Mesenchymal stem cell (in vitro differentiated cells and primary cell): ENCODE results near the gene CAPN15.

Experiments used
- DNase-seq: peaks from one replicate; pipeline ENCODE4 v3.0.0-alpha.2; 2013
- H2AFZ ChIP-seq: one replicate; pipeline ENCODE4 v1.6.1; 2013; ENCODE audit warnings: low read depth, mild to moderate bottlenecking, control low read depth, inconsistent platforms, low read length, moderate library complexity
- H2AK5ac ChIP-seq: 2 replicates; pipeline ENCODE4 v1.6.1; 2013; ENCODE audit warnings: low read length, moderate library complexity, mild to moderate bottlenecking, inconsistent platforms; ENCODE audit not compliant: severe bottlenecking
- H2BK120ac ChIP-seq: one replicate; pipeline ENCODE4 v1.6.1; 2013; ENCODE audit warnings: low read depth, mild to moderate bottlenecking, inconsistent platforms, low read length, moderate library complexity
- H2BK12ac ChIP-seq, 2 experiments: one replicate each; pipeline ENCODE4 v1.6.1; 2013; ENCODE audit warnings: inconsistent platforms in 2 of 2, low read length in 2 of 2, mild to moderate bottlenecking in 2 of 2, moderate library complexity in 2 of 2, control low read depth in 1 of 2
- H2BK15ac ChIP-seq: one replicate; pipeline ENCODE4 v1.6.1; 2013; ENCODE audit warnings: mild to moderate bottlenecking, low read depth, inconsistent platforms; ENCODE audit not compliant: poor library complexity, severe bottlenecking
- H2BK5ac ChIP-seq: 2 replicates; pipeline ENCODE4 v1.6.1; 2013; ENCODE audit warnings: low read depth, mild to moderate bottlenecking, low read length, control low read depth, inconsistent platforms; ENCODE audit not compliant: poor library complexity, severe bottlenecking
- H3K14ac ChIP-seq, 2 experiments: one replicate each; pipeline ENCODE4 v1.6.1; 2013; ENCODE audit warnings: inconsistent platforms in 2 of 2, low read length in 2 of 2, control low read depth in 1 of 2, mild to moderate bottlenecking in 1 of 2, moderate library complexity in 1 of 2
- H3K18ac ChIP-seq, 2 experiments: one replicate each; pipeline ENCODE4 v1.6.1; 2013; ENCODE audit warnings: inconsistent platforms in 2 of 2, low read length in 2 of 2, control low read depth in 1 of 2, low read depth in 1 of 2, mild to moderate bottlenecking in 1 of 2
- H3K23ac ChIP-seq, 2 experiments: one replicate each; pipeline ENCODE4 v1.6.1; 2013; ENCODE audit warnings: inconsistent platforms in 2 of 2, low read length in 2 of 2, mild to moderate bottlenecking in 2 of 2, moderate library complexity in 2 of 2, control low read depth in 1 of 2
- H3K27ac ChIP-seq: 2 replicates; pipeline ENCODE4 v1.5.1; 2013; ENCODE audit warnings: mild to moderate bottlenecking, moderate library complexity, low read length, control low read depth, inconsistent platforms; ENCODE audit not compliant: poor library complexity, severe bottlenecking
- H3K27me3 ChIP-seq, 2 experiments: 2 replicates each; pipeline versions ENCODE4 v1.6.1 to v1.7.0; 2013; ENCODE audit warnings: low read length in 2 of 2, mild to moderate bottlenecking in 2 of 2, moderate library complexity in 2 of 2, control low read depth in 1 of 2, inconsistent platforms in 1 of 2; ENCODE audit not compliant: control insufficient read depth in 1 of 2, insufficient read depth in 1 of 2
- H3K36me3 ChIP-seq, 2 experiments: 2 replicates each; pipeline versions ENCODE4 v1.6.1 to v1.7.0; 2013; ENCODE audit warnings: low read length in 2 of 2, control low read depth in 1 of 2, inconsistent platforms in 1 of 2, low read depth in 1 of 2, mild to moderate bottlenecking in 1 of 2; ENCODE audit not compliant: insufficient read depth in 2 of 2, control insufficient read depth in 1 of 2
- H3K4ac ChIP-seq, 2 experiments: one replicate each; pipeline ENCODE4 v1.6.1; 2013; ENCODE audit warnings: inconsistent platforms in 2 of 2, low read length in 2 of 2, mild to moderate bottlenecking in 2 of 2, moderate library complexity in 2 of 2, control low read depth in 1 of 2, low read depth in 1 of 2
- H3K4me1 ChIP-seq: 2 replicates; pipeline ENCODE4 v1.6.1; 2013; ENCODE audit warnings: low read depth, low read length, control low read depth; ENCODE audit not compliant: control insufficient read depth, insufficient read depth
- H3K4me2 ChIP-seq: 2 replicates; pipeline ENCODE4 v1.6.1; 2013; ENCODE audit warnings: low read length, mild to moderate bottlenecking, inconsistent platforms; ENCODE audit not compliant: poor library complexity, severe bottlenecking
- H3K4me3 ChIP-seq, 2 experiments: 2 replicates each; pipeline versions ENCODE4 v1.5.1 to v1.7.0; 2013; ENCODE audit warnings: low read length in 2 of 2, mild to moderate bottlenecking in 2 of 2, control low read depth in 1 of 2, low read depth in 1 of 2; ENCODE audit not compliant: insufficient read depth in 1 of 2
- H3K79me1 ChIP-seq: replicated peaks from 2 replicates; pipeline ENCODE4 v1.6.1; 2013; ENCODE audit warnings: mild to moderate bottlenecking, control low read depth, low read length, inconsistent platforms; ENCODE audit not compliant: poor library complexity, severe bottlenecking
- H3K9ac ChIP-seq: 2 replicates; pipeline ENCODE4 v1.7.0; 2013; ENCODE audit warnings: mild to moderate bottlenecking, low read length, moderate library complexity
- H3K9me3 ChIP-seq: 2 replicates; pipeline ENCODE4 v1.7.0; 2013; ENCODE audit warnings: mild to moderate bottlenecking, low read length; ENCODE audit not compliant: control insufficient read depth
- H4K8ac ChIP-seq: one replicate; pipeline ENCODE4 v1.6.1; 2013; ENCODE audit warnings: inconsistent platforms, mild to moderate bottlenecking, low read length, moderate library complexity
- H4K91ac ChIP-seq: one replicate; pipeline ENCODE4 v1.6.1; 2013; ENCODE audit warnings: mild to moderate bottlenecking, low read length, inconsistent platforms
- WGBS: methylation state at CpG from one replicate; pipeline ENCODE4 v1.1.7; 2013; ENCODE audit warnings: mixed read lengths; 5-methylcytosine and 5-hydroxymethylcytosine counted together

The CAPN15 gene

GRCh38 chr16:507996-508395 lies 19.5 kb upstream of the CAPN15 start:
- no peak overlapping the region for H4K8ac ChIP-seq
- no peak overlapping the region for H3K4me2 ChIP-seq
- H4K91ac ChIP-seq, result no peak overlapping the region
- no peak overlapping the region for H2BK15ac ChIP-seq
- no peak overlapping the region for H3K4me3 ChIP-seq
- H2AK5ac ChIP-seq, result no peak overlapping the region
- H3K79me1 ChIP-seq, result no peaks in the 10 kb centered on the region
- peaks cover 11 to 52% of the 10 kb centered on the region in 2 experiments for H3K36me3 ChIP-seq
- H3K27me3 ChIP-seq, result no peaks in the 10 kb centered on the region
- no peak overlapping the region for H3K14ac ChIP-seq
- H3K4ac ChIP-seq, result no peak overlapping the region
- H3K9ac ChIP-seq, result no peak overlapping the region
- H3K9me3 ChIP-seq, result no peaks in the 10 kb centered on the region
- no peak overlapping the region for H2BK5ac ChIP-seq
- H3K18ac ChIP-seq, result no peak overlapping the region
- no peak overlapping the region for H2BK120ac ChIP-seq
- H3K4me1 ChIP-seq, result peaks cover 4% of the 10 kb centered on the region
- H2AFZ ChIP-seq, result no peak overlapping the region
- no peak overlapping the region for H3K27ac ChIP-seq
- DNase-seq, result no peak
- WGBS, result 88% methylated on average over 5 of the region's 6 CpGs
- H2BK12ac ChIP-seq, result no peak overlapping the region
- H3K23ac ChIP-seq, result no peak overlapping the region

DNA sequence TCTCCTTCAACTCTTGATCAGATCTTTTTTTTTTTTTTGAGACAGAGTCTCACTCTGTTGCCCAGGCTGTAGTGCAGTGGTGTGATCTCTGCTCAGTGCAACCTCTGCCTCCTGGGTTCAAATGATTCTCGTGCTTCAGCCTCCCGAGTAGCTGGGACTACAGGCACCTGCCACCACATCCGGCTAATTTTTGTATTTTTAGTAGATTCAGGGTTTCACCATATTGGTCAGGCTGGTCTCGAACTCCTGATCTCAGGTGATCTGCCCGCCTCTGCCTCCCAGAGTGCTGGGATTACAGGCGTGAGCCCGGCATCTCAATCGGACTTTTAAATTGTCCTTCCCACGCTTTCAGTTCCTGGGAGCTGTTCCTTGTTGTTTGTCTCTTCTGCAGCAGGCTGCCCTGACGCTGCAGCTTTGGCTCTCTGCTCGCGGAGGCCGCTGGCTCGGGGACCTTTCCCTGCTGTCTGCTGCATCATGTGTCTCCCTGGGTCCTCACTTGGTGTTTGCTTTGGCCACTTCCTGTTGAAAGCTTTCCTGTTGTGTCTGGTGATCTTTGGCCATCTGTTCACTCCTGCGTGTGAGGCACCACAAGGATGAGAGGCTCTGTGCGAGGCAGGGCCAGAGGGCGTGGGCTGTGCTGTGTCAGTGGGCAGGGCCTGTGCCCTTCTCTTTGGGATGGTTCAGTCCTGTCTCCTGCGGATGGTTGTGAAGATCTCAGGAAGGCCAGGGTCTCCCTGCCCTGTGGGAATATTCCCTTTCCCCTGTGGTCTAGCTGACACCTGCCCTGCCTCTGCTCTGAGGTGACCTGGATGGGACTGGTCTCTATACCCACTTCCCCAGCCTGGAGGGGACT lies 18.4 kb upstream of the CAPN15 start:
- Histone ChIP-seq H4K91ac (peak overlapping the region; percentile 8), H3K27me3 (no peaks in the 10 kb centered on the region), H3K18ac (no peak overlapping the region), H2AK5ac (no peak overlapping the region), H3K4me3 (no peak overlapping the region), H2AFZ (no peak overlapping the region), H3K79me1 (peaks cover 4% of the 10 kb centered on the region), H3K23ac (no peak overlapping the region), H3K4me2 (no peak overlapping the region), H3K36me3 (peaks cover 11 to 53% of the 10 kb centered on the region in 2 experiments), H2BK5ac (no peak overlapping the region), H2BK15ac (no peak overlapping the region), H3K9me3 (no peaks in the 10 kb centered on the region), H2BK120ac (no peak overlapping the region), H4K8ac (peak overlapping the region; percentile 16), H3K9ac (no peak overlapping the region), H2BK12ac (no peak overlapping the region), H3K4ac (peak overlapping the region in 1 of 2 experiments; percentile 37), H3K14ac (no peak overlapping the region), H3K27ac (no peak overlapping the region), H3K4me1 (peaks cover 8% of the 10 kb centered on the region)
- peak; percentile 85 for DNase-seq
- WGBS, result 81% methylated on average over 18 of the region's 18 CpGs

DNA sequence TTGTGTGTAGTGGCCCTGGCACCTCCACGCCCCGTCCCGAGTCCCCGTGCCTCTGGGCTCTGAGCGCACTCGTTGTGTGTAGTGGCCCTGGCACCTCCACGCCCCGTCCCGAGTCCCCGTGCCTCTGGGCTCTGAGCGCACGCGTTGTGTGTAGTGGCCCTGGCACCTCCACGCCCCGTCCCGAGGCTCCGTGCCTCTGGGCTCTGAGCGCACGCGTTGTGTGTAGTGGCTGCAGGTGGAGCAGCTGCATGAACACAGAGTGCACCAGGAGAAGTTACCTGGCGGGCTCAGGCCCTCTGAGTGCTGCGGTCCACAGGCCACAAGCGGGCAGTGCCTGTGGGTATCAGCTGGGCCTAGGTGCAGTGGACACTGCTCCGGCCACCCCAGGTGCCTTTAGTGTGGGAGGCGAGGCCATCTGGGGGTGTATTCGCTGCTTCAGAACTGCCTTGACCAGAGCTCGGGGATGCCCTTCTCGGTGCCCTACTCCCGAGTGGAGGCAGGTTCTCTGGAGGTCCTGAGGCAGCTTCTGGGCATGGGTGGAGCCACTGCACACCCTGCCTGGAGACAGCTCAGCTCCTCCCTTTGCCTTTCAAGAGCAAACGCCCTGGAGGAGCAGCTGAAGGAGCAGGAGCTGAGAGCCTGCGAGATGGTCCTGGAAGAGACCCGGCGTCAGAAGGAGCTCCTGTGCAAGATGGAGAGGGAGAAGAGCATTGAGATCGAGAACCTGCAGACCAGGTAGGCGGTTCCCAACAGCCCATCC lies 17.3 kb upstream of the CAPN15 start:
- H3K18ac ChIP-seq, result no peak overlapping the region
- no peaks in the 10 kb centered on the region for H3K27me3 ChIP-seq
- H3K23ac ChIP-seq, result no peak overlapping the region
- no peak overlapping the region for H2BK5ac ChIP-seq
- H2BK12ac ChIP-seq, result no peak overlapping the region
- H3K27ac ChIP-seq, result no peak overlapping the region
- H2AFZ ChIP-seq, result no peak overlapping the region
- no peak for DNase-seq
- no peak overlapping the region for H4K8ac ChIP-seq
- no peak overlapping the region for H4K91ac ChIP-seq
- no peak overlapping the region for H2AK5ac ChIP-seq
- no peaks in the 10 kb centered on the region for H3K9me3 ChIP-seq
- no peak overlapping the region for H2BK120ac ChIP-seq
- H2BK15ac ChIP-seq, result no peak overlapping the region
- H3K14ac ChIP-seq, result no peak overlapping the region
- H3K9ac ChIP-seq, result no peak overlapping the region
- peaks cover 6% of the 10 kb centered on the region for H3K79me1 ChIP-seq
- no peak overlapping the region for H3K4me2 ChIP-seq
- 97% methylated on average over 35 of the region's 35 CpGs for WGBS
- peaks cover 12 to 57% of the 10 kb centered on the region in 2 experiments for H3K36me3 ChIP-seq
- no peak overlapping the region for H3K4ac ChIP-seq
- peaks cover 11% of the 10 kb centered on the region for H3K4me1 ChIP-seq
- no peak overlapping the region for H3K4me3 ChIP-seq

GRCh38 chr16:512802-513201 lies 14.7 kb upstream of the CAPN15 start:
- WGBS, result 98% methylated on average over 5 of the region's 6 CpGs
- Histone ChIP-seq H3K79me1 (peaks cover 6% of the 10 kb centered on the region), H3K36me3 (peaks cover 22 to 56% of the 10 kb centered on the region in 2 experiments), H3K18ac (no peak overlapping the region), H3K9me3 (no peaks in the 10 kb centered on the region), H3K4me2 (no peak overlapping the region), H3K27me3 (no peaks in the 10 kb centered on the region), H3K4me1 (peaks cover 11% of the 10 kb centered on the region), H3K4ac (no peak overlapping the region), H2BK5ac (no peak overlapping the region), H2BK120ac (no peak overlapping the region), H2AK5ac (no peak overlapping the region), H2AFZ (no peak overlapping the region), H3K14ac (no peak overlapping the region), H2BK12ac (no peak overlapping the region), H3K9ac (no peak overlapping the region), H3K23ac (no peak overlapping the region), H4K91ac (no peak overlapping the region), H2BK15ac (no peak overlapping the region), H4K8ac (no peak overlapping the region), H3K4me3 (no peak overlapping the region), H3K27ac (no peak overlapping the region)
- DNase-seq, result no peak
